ENCODE results near the gene GDPD5. TPM values are rescaled to one million over a fixed set of nuclear protein-coding genes. Genes with fewer than 3 reads are reported as not detected.

The GDPD5 gene
- total RNA-seq, 2 experiments from 2014 or later, result 13.5 to 57.3 TPM

- DNase-seq (ENCODE audit: low spot score), result no peak
- H3K79me2 ChIP-seq (ENCODE audit: insufficient read depth, low read depth, low read length), result no peaks in the 10 kb centered on the region
- no peaks in the 10 kb centered on the region for H3K36me3 ChIP-seq (ENCODE audit: insufficient read depth, low read length)
- no peak overlapping the region for H3K4me2 ChIP-seq (ENCODE audit: low read length)
- no peak overlapping the region for H3K27ac ChIP-seq (ENCODE audit: low read depth, low read length, poor library complexity, severe bottlenecking)
- CTCF ChIA-PET (ENCODE audit: unreplicated experiment), result no interaction called here
- H3K9me2 ChIP-seq (ENCODE audit: insufficient read depth, low read length), result no peaks in the 10 kb centered on the region
- intact Hi-C loops (cut with micrococcal nuclease; ENCODE audit: unreplicated experiment), result loop anchor here (5.0 kb wide), 1 partner anchor 257 kb away; no protein-coding TSS in a partner anchor
- no peaks in the 10 kb centered on the region for H3K9me3 ChIP-seq (ENCODE audit: low read length)
- BruUV-seq (replicated peaks), result no TSS peak
- H3K4me1 ChIP-seq (ENCODE audit: insufficient read depth, low read length, poor library complexity, severe bottlenecking), result peaks cover 12% of the 10 kb centered on the region
- POLR2A ChIA-PET, result no interaction called here
- H2AFZ ChIP-seq (ENCODE audit: low read length), result no peak overlapping the region
- TF ChIP-seq EZH2phosphoT487 (IDR thresholded peaks at IDR 0.05; ENCODE audit: borderline replicate concordance, low read depth, low read length), result no peak
- no peak for TF ChIP-seq CTCF (conservative IDR thresholded peaks at IDR 0.05; ENCODE audit: low read length)
- H4K20me1 ChIP-seq (ENCODE audit: insufficient read depth, low read length), result no peaks in the 10 kb centered on the region
- no peak overlapping the region for H3K4me3 ChIP-seq (ENCODE audit: low read depth, low read length, poor library complexity, severe bottlenecking)
Measured at GRCh38 chr11:75539459-75540334, 14.0 kb upstream of the GDPD5 start.

GRCh38 chr11:75538150-75538942, 12.6 kb upstream of the GDPD5 start:
- no peak for DNase-seq (ENCODE audit: low spot score)
- H3K4me2 ChIP-seq (ENCODE audit: low read length), result no peak overlapping the region
- H3K9me3 ChIP-seq (ENCODE audit: low read length), result no peaks in the 10 kb centered on the region
- ChIA-PET POLR2A (no interaction called here), CTCF (ENCODE audit: unreplicated experiment) (interaction anchor here (0.5 kb wide), 1 partner anchor 101 kb away, joined by 9 read pairs; no protein-coding TSS in a partner anchor)
- H4K20me1 ChIP-seq (ENCODE audit: insufficient read depth, low read length), result no peaks in the 10 kb centered on the region
- no peak overlapping the region for H2AFZ ChIP-seq (ENCODE audit: low read length)
- intact Hi-C loops (cut with micrococcal nuclease; ENCODE audit: unreplicated experiment), result loop anchor here (5.0 kb wide), 1 partner anchor 256 kb away; no protein-coding TSS in a partner anchor
- no TSS peak for BruUV-seq (replicated peaks)
- no peaks in the 10 kb centered on the region for H3K79me2 ChIP-seq (ENCODE audit: insufficient read depth, low read depth, low read length)
- TF ChIP-seq CTCF (conservative IDR thresholded peaks at IDR 0.05; ENCODE audit: low read length), result no peak
- no peak overlapping the region for H3K27ac ChIP-seq (ENCODE audit: low read depth, low read length, poor library complexity, severe bottlenecking)
- H3K4me1 ChIP-seq (ENCODE audit: insufficient read depth, low read length, poor library complexity, severe bottlenecking), result peaks cover 12% of the 10 kb centered on the region
- H3K4me3 ChIP-seq (ENCODE audit: low read depth, low read length, poor library complexity, severe bottlenecking), result no peak overlapping the region
- H3K9me2 ChIP-seq (ENCODE audit: insufficient read depth, low read length), result no peaks in the 10 kb centered on the region
- H3K36me3 ChIP-seq (ENCODE audit: insufficient read depth, low read length), result no peaks in the 10 kb centered on the region
